ENCODE data around the gene ARMC10.

DNA sequence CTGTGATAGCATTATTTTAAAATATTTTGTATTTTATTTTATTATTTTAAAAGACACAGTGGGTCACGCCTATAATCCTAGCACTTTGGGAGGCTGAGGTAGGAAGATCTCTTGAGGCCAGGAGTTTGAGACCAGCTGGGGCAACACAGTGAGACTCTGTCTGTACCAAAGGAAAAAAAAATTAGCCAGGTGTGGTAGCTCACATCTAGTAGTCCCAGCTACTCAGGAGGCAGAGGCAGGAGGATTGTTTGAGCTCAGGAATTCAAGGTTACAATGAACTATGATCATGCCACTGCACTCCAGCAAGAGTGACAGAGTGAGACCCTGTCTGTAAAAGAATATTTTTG is 37.5 kb upstream of the ARMC10 start:
- TF ChIP-seq, protein P1, sequence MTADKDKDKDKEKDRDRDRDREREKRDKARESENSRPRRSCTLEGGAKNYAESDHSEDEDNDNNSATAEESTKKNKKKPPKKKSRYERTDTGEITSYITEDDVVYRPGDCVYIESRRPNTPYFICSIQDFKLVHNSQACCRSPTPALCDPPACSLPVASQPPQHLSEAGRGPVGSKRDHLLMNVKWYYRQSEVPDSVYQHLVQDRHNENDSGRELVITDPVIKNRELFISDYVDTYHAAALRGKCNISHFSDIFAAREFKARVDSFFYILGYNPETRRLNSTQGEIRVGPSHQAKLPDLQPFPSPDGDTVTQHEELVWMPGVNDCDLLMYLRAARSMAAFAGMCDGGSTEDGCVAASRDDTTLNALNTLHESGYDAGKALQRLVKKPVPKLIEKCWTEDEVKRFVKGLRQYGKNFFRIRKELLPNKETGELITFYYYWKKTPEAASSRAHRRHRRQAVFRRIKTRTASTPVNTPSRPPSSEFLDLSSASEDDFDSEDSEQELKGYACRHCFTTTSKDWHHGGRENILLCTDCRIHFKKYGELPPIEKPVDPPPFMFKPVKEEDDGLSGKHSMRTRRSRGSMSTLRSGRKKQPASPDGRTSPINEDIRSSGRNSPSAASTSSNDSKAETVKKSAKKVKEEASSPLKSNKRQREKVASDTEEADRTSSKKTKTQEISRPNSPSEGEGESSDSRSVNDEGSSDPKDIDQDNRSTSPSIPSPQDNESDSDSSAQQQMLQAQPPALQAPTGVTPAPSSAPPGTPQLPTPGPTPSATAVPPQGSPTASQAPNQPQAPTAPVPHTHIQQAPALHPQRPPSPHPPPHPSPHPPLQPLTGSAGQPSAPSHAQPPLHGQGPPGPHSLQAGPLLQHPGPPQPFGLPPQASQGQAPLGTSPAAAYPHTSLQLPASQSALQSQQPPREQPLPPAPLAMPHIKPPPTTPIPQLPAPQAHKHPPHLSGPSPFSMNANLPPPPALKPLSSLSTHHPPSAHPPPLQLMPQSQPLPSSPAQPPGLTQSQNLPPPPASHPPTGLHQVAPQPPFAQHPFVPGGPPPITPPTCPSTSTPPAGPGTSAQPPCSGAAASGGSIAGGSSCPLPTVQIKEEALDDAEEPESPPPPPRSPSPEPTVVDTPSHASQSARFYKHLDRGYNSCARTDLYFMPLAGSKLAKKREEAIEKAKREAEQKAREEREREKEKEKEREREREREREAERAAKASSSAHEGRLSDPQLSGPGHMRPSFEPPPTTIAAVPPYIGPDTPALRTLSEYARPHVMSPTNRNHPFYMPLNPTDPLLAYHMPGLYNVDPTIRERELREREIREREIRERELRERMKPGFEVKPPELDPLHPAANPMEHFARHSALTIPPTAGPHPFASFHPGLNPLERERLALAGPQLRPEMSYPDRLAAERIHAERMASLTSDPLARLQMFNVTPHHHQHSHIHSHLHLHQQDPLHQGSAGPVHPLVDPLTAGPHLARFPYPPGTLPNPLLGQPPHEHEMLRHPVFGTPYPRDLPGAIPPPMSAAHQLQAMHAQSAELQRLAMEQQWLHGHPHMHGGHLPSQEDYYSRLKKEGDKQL (CRISPR knock-in tag; IDR thresholded peaks at IDR 0.05; ENCODE audit: borderline replicate concordance), result no peak
- TF ChIP-seq TEAD4 (IDR thresholded peaks at IDR 0.05; ENCODE audit: low read length) (no peak), TEAD4 (CRISPR knock-in tag; IDR thresholded peaks at IDR 0.05; ENCODE audit: borderline replicate concordance) (no peak), FOXO4 (CRISPR knock-in tag; IDR thresholded peaks at IDR 0.05) (no peak), BRCA1 (IDR thresholded peaks at IDR 0.05) (no peak), BRCA1 (CRISPR knock-in tag; IDR thresholded peaks at IDR 0.05) (no peak), POLR2A (conservative IDR thresholded peaks at IDR 0.05) (no peak), MLLT1 (IDR thresholded peaks at IDR 0.05) (no peak; a peak in 1 of 4 replicates), JUND (IDR thresholded peaks at IDR 0.05; ENCODE audit: borderline replicate concordance, low read depth, low read length) (no peak), JUND (tag; IDR thresholded peaks at IDR 0.05; ENCODE audit: borderline replicate concordance, low read depth, low read length) (no peak), GMEB1 (CRISPR knock-in tag; IDR thresholded peaks at IDR 0.05) (no peak), MXI1 (IDR thresholded peaks at IDR 0.05; ENCODE audit: low read depth, low read length) (no peak), EZH2 (IDR thresholded peaks at IDR 0.05; ENCODE audit: borderline replicate concordance, low read depth, low read length) (no peak)
- TF ChIP-seq, protein P2, sequence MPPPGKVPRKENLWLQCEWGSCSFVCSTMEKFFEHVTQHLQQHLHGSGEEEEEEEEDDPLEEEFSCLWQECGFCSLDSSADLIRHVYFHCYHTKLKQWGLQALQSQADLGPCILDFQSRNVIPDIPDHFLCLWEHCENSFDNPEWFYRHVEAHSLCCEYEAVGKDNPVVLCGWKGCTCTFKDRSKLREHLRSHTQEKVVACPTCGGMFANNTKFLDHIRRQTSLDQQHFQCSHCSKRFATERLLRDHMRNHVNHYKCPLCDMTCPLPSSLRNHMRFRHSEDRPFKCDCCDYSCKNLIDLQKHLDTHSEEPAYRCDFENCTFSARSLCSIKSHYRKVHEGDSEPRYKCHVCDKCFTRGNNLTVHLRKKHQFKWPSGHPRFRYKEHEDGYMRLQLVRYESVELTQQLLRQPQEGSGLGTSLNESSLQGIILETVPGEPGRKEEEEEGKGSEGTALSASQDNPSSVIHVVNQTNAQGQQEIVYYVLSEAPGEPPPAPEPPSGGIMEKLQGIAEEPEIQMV (tag; conservative IDR thresholded peaks at IDR 0.05; ENCODE audit: low read depth), result no peak
- TF ChIP-seq, protein P3, sequence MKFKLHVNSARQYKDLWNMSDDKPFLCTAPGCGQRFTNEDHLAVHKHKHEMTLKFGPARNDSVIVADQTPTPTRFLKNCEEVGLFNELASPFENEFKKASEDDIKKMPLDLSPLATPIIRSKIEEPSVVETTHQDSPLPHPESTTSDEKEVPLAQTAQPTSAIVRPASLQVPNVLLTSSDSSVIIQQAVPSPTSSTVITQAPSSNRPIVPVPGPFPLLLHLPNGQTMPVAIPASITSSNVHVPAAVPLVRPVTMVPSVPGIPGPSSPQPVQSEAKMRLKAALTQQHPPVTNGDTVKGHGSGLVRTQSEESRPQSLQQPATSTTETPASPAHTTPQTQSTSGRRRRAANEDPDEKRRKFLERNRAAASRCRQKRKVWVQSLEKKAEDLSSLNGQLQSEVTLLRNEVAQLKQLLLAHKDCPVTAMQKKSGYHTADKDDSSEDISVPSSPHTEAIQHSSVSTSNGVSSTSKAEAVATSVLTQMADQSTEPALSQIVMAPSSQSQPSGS (CRISPR knock-in tag; IDR thresholded peaks at IDR 0.05), result no peak

Measured in K562 (cell line).